Embryonic facial prominence (tissue), 1 donor: Measurements from ENCODE around the gene OAT.

Experiments used
- DNase-seq: peaks from one replicate; pipeline ENCODE4 v3.0.0-alpha.2; 2016; ENCODE audit errors: extremely low spot score

OAT gene

GRCh38 chr10:124418726-124419501 lies at the start of gene OAT:
TSS of gene OAT (minus strand) at chr10:124418923. CDS start at chr10:124412171, 6,752 bp downstream.
- DNase-seq: peak; percentile 92

GRCh38 chr10:124467165-124467564 lies 48.4 kb upstream of the OAT start:
- no peak for DNase-seq

- no peak for DNase-seq
These were observed 47.2 kb upstream of the OAT start for GRCh38 chr10:124465777-124466488.

- DNase-seq: no peak
These were observed 46.5 kb upstream of the OAT start for GRCh38 chr10:124465003-124465776.

GRCh38 chr10:124464028-124464965 lies 45.6 kb upstream of the OAT start:
- no peak for DNase-seq

- no peak for DNase-seq
These were observed 43.6 kb upstream of the OAT start for GRCh38 chr10:124462348-124462695.

- DNase-seq: no peak
These were observed 43.1 kb upstream of the OAT start, which contains the start of gene LHPP for GRCh38 chr10:124461642-124462347. TSS of gene LHPP (plus strand) at chr10:124461823. CDS start at chr10:124461863, 40 bp downstream.

- DNase-seq: no peak
These were observed 41.4 kb upstream of the OAT start for GRCh38 chr10:124460144-124460543.

- DNase-seq: no peak
These were observed 40.7 kb upstream of the OAT start for GRCh38 chr10:124459395-124459794.

GRCh38 chr10:124458889-124459288 lies 40.2 kb upstream of the OAT start:
- DNase-seq: no peak

- DNase-seq: no peak
These were observed 39.8 kb upstream of the OAT start for GRCh38 chr10:124458473-124458872.

- no peak for DNase-seq
These were observed 36.7 kb upstream of the OAT start for GRCh38 chr10:124455441-124455840.

- no peak for DNase-seq
These were observed 35.4 kb upstream of the OAT start for GRCh38 chr10:124453960-124454610.

GRCh38 chr10:124451276-124451675 lies 32.6 kb upstream of the OAT start:
- DNase-seq: no peak

- no peak for DNase-seq
These were observed 32.0 kb upstream of the OAT start for GRCh38 chr10:124450783-124451057.

GRCh38 chr10:124450012-124450782 lies 31.5 kb upstream of the OAT start, which contains the start of gene NKX1-2:
TSS of gene NKX1-2 (minus strand) at chr10:124450035. CDS start at chr10:124449943, 92 bp downstream.
- DNase-seq: no peak

GRCh38 chr10:124449170-124450011 lies 30.7 kb upstream of the OAT start:
- DNase-seq: no peak

GRCh38 chr10:124448696-124449169 lies 30.0 kb upstream of the OAT start:
- no peak for DNase-seq
